ENCODE data around the gene OR7G1. TPM values are rescaled to one million over a fixed set of nuclear protein-coding genes. Genes with fewer than 3 reads are reported as not detected.

Gene OR7G1
- total RNA-seq, 1 donor from 2014 or later: not detected

DNA sequence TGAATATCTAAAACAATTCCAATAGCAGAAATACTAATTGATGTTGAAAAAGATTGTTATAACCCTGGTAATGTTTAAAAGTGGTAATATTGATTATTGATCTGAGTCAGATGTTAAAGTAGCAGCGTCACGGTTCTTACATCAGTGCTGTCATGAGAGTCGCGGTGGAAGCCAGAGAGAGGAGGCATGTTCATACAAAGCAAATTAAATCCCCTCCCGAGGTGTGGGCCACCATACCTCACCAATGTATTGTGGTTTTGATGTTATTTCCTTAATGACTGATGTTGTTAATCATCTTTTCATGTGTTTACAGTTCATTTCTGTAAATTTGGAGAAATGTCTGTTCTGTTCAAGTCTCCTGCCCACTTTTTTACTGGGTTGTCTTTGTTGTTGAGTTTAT lies 35.8 kb upstream of the OR7G1 start:
- H3K4me3 ChIP-seq (ENCODE audit: low read depth, low read length): no peak overlapping the region
- TF ChIP-seq, protein P1, sequence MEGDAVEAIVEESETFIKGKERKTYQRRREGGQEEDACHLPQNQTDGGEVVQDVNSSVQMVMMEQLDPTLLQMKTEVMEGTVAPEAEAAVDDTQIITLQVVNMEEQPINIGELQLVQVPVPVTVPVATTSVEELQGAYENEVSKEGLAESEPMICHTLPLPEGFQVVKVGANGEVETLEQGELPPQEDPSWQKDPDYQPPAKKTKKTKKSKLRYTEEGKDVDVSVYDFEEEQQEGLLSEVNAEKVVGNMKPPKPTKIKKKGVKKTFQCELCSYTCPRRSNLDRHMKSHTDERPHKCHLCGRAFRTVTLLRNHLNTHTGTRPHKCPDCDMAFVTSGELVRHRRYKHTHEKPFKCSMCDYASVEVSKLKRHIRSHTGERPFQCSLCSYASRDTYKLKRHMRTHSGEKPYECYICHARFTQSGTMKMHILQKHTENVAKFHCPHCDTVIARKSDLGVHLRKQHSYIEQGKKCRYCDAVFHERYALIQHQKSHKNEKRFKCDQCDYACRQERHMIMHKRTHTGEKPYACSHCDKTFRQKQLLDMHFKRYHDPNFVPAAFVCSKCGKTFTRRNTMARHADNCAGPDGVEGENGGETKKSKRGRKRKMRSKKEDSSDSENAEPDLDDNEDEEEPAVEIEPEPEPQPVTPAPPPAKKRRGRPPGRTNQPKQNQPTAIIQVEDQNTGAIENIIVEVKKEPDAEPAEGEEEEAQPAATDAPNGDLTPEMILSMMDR (IDR thresholded peaks at IDR 0.05; ENCODE audit: insufficient read depth, low read length, severe bottlenecking): no peak
- peaks cover 6% of the 10 kb centered on the region for H3K36me3 ChIP-seq (ENCODE audit: control insufficient read depth, insufficient read depth, low read length)
- FAIRE-seq (no peak), DNase-seq (ENCODE audit: low read depth) (no peak)
- H3K27me3 ChIP-seq (ENCODE audit: control insufficient read depth, insufficient read depth, low read length): no peaks in the 10 kb centered on the region

DNA sequence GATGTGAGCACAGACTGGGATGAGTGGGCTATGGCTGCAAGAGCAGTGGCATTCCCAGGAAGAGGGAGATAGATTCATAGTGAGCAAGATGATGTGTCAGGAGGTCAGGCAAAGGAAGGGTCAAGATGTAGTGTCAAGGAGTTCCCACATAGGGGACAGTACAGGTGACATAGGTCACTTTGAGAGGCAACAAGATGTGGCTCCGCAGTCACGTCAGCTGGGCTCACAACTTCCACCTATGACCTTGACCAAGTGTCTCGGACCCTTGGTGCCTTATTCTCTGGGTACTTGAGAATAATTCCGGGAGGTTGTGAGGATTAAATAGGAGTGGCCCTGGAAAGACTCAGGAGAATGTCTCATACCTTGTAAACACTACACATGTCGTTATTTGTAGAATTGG lies 35.1 kb upstream of the OR7G1 start:
- no peak for DNase-seq (ENCODE audit: low read depth)
- TF ChIP-seq, protein P1 (IDR thresholded peaks at IDR 0.05; ENCODE audit: insufficient read depth, low read length, severe bottlenecking): no peak
- no peaks in the 10 kb centered on the region for H3K27me3 ChIP-seq (ENCODE audit: control insufficient read depth, insufficient read depth, low read length)
- FAIRE-seq: peak; percentile 7
- H3K36me3 ChIP-seq (ENCODE audit: control insufficient read depth, insufficient read depth, low read length): peaks cover 6% of the 10 kb centered on the region
- no peak overlapping the region for H3K4me3 ChIP-seq (ENCODE audit: low read depth, low read length)

DNA sequence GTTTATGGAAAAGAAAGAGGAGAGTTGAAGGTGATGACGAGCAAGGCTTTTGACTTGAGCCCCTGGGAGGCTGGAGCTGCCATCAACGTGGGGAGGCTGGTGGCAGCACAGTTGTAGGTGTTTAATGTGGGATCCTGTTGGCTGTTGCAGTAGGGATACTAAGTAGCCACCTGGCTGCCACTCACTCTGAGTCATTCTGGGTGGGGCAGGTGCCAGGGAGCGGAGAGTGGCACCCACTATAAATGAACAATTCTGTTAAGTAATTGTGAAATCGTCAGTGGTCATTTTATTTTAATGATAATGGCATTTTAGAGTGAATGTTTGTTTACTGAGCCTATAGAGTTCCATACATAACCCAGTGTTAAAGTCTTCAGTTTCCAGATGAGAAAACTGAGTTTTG lies 34.4 kb upstream of the OR7G1 start:
- H3K4me3 ChIP-seq (ENCODE audit: low read depth, low read length): no peak overlapping the region
- DNase-seq (ENCODE audit: low read depth) (peak; percentile 27), FAIRE-seq (no peak)
- H3K27me3 ChIP-seq (ENCODE audit: control insufficient read depth, insufficient read depth, low read length): no peaks in the 10 kb centered on the region
- peaks cover 6% of the 10 kb centered on the region for H3K36me3 ChIP-seq (ENCODE audit: control insufficient read depth, insufficient read depth, low read length)
- TF ChIP-seq, protein P1 (IDR thresholded peaks at IDR 0.05; ENCODE audit: insufficient read depth, low read length, severe bottlenecking): no peak

DNA sequence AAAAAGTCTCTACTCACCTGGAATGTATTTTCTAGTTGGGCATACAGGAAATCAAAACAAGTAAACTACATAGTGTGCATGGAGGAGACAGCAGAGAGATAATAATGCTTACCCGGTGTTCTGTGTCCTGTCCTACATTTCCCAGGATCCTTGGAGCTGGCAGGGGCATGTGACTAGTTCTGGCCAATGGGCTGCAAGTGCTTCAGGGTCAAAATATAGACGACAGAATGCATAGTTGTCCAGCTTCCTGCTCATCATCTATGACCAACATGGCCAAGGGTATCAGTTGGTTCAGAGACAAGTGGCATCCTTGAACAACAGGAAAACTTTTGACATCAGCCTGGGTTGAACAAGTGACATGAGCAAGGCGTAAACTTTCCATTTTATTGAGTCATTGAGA lies 33.1 kb upstream of the OR7G1 start:
- TF ChIP-seq, protein P1 (IDR thresholded peaks at IDR 0.05; ENCODE audit: insufficient read depth, low read length, severe bottlenecking): no peak
- DNase-seq (ENCODE audit: low read depth) (no peak), FAIRE-seq (no peak)
- H3K4me3 ChIP-seq (ENCODE audit: low read depth, low read length): no peak overlapping the region
- peaks cover 5% of the 10 kb centered on the region for H3K36me3 ChIP-seq (ENCODE audit: control insufficient read depth, insufficient read depth, low read length)
- no peaks in the 10 kb centered on the region for H3K27me3 ChIP-seq (ENCODE audit: control insufficient read depth, insufficient read depth, low read length)

DNA sequence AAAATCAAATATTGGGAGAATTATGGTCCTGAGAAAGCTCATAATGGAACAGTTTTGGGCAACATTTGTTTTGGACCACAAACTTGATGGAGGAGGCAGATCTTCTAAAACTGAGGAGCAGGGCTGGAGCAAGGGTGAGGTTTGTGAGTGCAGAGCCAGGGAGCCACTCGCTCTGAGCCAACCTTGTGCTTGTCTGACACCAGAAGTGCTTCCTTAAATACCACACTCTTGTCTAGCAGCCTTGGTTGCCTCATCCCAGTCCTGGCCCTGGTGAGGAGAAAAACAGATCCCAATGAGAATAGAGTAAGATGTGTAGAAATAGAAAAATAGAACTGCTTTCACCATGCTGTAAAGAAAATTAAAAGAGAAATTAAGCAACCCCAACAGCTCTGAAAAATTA lies 31.3 kb upstream of the OR7G1 start:
- no peaks in the 10 kb centered on the region for H3K27me3 ChIP-seq (ENCODE audit: control insufficient read depth, insufficient read depth, low read length)
- TF ChIP-seq, protein P1 (IDR thresholded peaks at IDR 0.05; ENCODE audit: insufficient read depth, low read length, severe bottlenecking): no peak
- no peak overlapping the region for H3K4me3 ChIP-seq (ENCODE audit: low read depth, low read length)
- peaks cover 3% of the 10 kb centered on the region for H3K36me3 ChIP-seq (ENCODE audit: control insufficient read depth, insufficient read depth, low read length)
- FAIRE-seq (no peak), DNase-seq (ENCODE audit: low read depth) (no peak)

DNA sequence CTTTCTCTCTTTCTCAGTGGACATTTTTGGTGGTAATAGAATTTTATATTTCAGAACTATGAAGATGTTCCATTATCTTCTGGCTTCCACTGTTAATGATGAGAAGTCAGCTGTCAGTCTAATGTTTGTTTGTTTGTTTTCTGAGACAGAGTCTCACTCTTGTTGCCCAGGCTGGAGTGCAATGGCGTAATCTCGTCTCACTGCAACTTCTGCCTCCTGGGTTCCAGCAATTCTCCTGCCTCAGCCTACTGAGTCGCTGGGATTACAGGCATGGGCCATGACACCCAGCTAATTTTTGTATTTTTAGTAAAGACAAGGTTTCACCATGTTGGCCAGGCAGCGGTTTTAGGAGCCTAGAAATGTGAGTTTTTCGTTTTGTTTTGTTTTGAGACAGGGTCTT lies 29.4 kb upstream of the OR7G1 start:
- Histone ChIP-seq H3K27me3 (ENCODE audit: control insufficient read depth, insufficient read depth, low read length) (no peaks in the 10 kb centered on the region), H3K4me3 (ENCODE audit: low read depth, low read length) (no peak overlapping the region), H3K36me3 (ENCODE audit: control insufficient read depth, insufficient read depth, low read length) (peaks cover 3% of the 10 kb centered on the region)
- DNase-seq (ENCODE audit: low read depth) (no peak), FAIRE-seq (no peak)
- TF ChIP-seq, protein P1 (IDR thresholded peaks at IDR 0.05; ENCODE audit: insufficient read depth, low read length, severe bottlenecking): no peak
